ENCODE measurements around the gene TIMMDC1.
"Not testable (repeated sequence)": the region's sequence is repeated elsewhere in the genome, so short reads cannot be mapped to it uniquely, and the experiment has no call there.

TIMMDC1 gene

GRCh38 chr3:119557877-119558269 is 59.5 kb downstream of the TIMMDC1 start:
- FAIRE-seq = no peak

- no peak for FAIRE-seq
Observed at GRCh38 chr3:119558626-119559317, 60.4 kb downstream of the TIMMDC1 start.

- no peak for FAIRE-seq
Observed at GRCh38 chr3:119559441-119559963, 61.2 kb downstream of the TIMMDC1 start, which contains the start of gene CD80. Gene CD80, minus strand, starts transcription at chr3:119559614. Its CDS starts 1,886 bp downstream, at chr3:119557728.

GRCh38 chr3:119560160-119560559 is 61.8 kb downstream of the TIMMDC1 start:
- FAIRE-seq = no peak

- no peak for FAIRE-seq
Observed at GRCh38 chr3:119562307-119562961, 64.1 kb downstream of the TIMMDC1 start.

- FAIRE-seq = not testable (repeated sequence)
Observed at GRCh38 chr3:119563334-119563733, 65.0 kb downstream of the TIMMDC1 start.

- no peak for FAIRE-seq
Observed at GRCh38 chr3:119569156-119569555, 70.8 kb downstream of the TIMMDC1 start.

- FAIRE-seq = no peak
Observed at GRCh38 chr3:119570229-119570628, 71.9 kb downstream of the TIMMDC1 start.

- FAIRE-seq = no peak
Observed at GRCh38 chr3:119571230-119571629, 72.9 kb downstream of the TIMMDC1 start.

GRCh38 chr3:119571688-119572087 is 73.3 kb downstream of the TIMMDC1 start:
- FAIRE-seq = no peak
